OCI-LY3 (cell line): ENCODE data around the gene ETV6.

Source experiments
- H2AFZ ChIP-seq: fragments of 200-600, 300-600 bp; shearing (Covaris generic); 2 replicates; pipeline ENCODE4 v1.6.0; 2014; ENCODE audit warnings: antibody characterized with exemption, low read depth, low read length
- H3K27ac ChIP-seq: fragments of 200-600, 300-600 bp; sonication (generic); 2 replicates; pipeline ENCODE4 v1.5.1; 2014; ENCODE audit warnings: mild to moderate bottlenecking, low read length, moderate library complexity, mixed read lengths
- H3K27me3 ChIP-seq: fragments of 200-600, 300-600 bp; sonication (generic); 2 replicates; pipeline ENCODE4 v1.6.1; 2014; ENCODE audit warnings: low read depth, low read length, mixed read lengths
- H3K36me3 ChIP-seq: fragments of 200-600, 300-600 bp; sonication (generic); replicated peaks from 2 replicates; pipeline ENCODE3; 2014; ENCODE audit warnings: low read depth, low read length, mixed read lengths
- H3K4me1 ChIP-seq: fragments of 300-600, 200-600 bp; sonication (generic); 2 replicates; pipeline ENCODE4 v1.6.1; 2014; ENCODE audit warnings: low read length, mixed read lengths
- H3K4me2 ChIP-seq: fragments of 200-600, 300-600 bp; sonication (generic); 2 replicates; pipeline ENCODE4 v1.6.1; 2014; ENCODE audit warnings: low read length, mixed read lengths
- H3K4me3 ChIP-seq: fragments of 300-600, 200-600 bp; sonication (generic); 2 replicates; pipeline ENCODE4 v1.5.1; 2014; ENCODE audit warnings: antibody characterized with exemption, mild to moderate bottlenecking, low read length, moderate library complexity
- H3K79me2 ChIP-seq: fragments of 300-600, 200-600 bp; shearing (Covaris generic); 2 replicates; pipeline ENCODE4 v1.6.1; 2014; ENCODE audit warnings: mild to moderate bottlenecking, low read length, mixed read lengths
- H3K9ac ChIP-seq: fragments of 300-600, 200-600 bp; shearing (Covaris generic); 2 replicates; pipeline ENCODE4 v1.6.0; 2014; ENCODE audit warnings: mild to moderate bottlenecking, low read length, moderate library complexity
- H3K9me3 ChIP-seq: fragments of 200-600, 300-600 bp; shearing (Covaris generic); 2 replicates; pipeline ENCODE4 v1.6.1; 2014; ENCODE audit warnings: low read length, mixed read lengths; ENCODE audit not compliant: insufficient read depth
- H4K20me1 ChIP-seq: fragments of 200-600, 300-600 bp; sonication (generic); 2 replicates; pipeline ENCODE4 v1.6.1; 2016; ENCODE audit warnings: low read length, mixed read lengths; ENCODE audit not compliant: insufficient read depth
- EZH2phosphoT487 ChIP-seq: fragments of 200-600 bp; shearing (Covaris generic); IDR thresholded peaks from 2 replicates; pipeline ENCODE4 v1.6.1; 2018; ENCODE audit warnings: antibody characterized with exemption, mixed run types, low read depth
- TF ChIP-seq, protein P1 (sequence below): fragments of 200-600, 300-600 bp; sonication (generic); IDR thresholded peaks from 2 replicates; pipeline ENCODE4 v1.5.1; 2014; ENCODE audit warnings: antibody characterized with exemption, low read length, low read depth

ETV6 gene

DNA sequence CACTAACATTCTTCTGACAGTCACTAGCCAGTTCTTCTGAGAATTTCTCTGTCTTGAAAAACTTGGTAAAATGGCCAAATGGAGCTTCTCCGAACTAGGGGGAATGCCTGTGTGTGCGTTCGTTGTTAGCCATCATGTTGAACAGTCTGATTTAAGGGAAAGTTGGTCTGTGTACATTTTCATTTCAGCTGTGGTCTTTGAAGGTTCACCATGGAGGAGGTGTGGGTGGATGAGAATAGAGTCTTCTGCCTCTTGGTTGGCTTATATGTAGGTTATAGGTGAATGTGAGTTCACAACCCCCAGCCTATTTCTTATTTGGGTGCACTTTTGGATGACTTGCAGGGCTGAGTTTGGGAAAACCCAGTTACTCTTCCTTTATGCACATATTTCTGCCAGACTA is 12.9 kb downstream of the ETV6 start:
- Histone ChIP-seq H3K27ac (no peak overlapping the region), H3K9me3 (no peaks in the 10 kb centered on the region), H2AFZ (no peak overlapping the region), H3K4me2 (no peak overlapping the region), H3K4me1 (no peaks in the 10 kb centered on the region), H3K9ac (no peak overlapping the region), H3K27me3 (no peaks in the 10 kb centered on the region), H4K20me1 (peaks cover 99% of the 10 kb centered on the region), H3K4me3 (no peak overlapping the region), H3K36me3 (peaks cover 19% of the 10 kb centered on the region), H3K79me2 (peaks cover 100% of the 10 kb centered on the region)
- TF ChIP-seq EZH2phosphoT487: no peak
- TF ChIP-seq, protein P1, sequence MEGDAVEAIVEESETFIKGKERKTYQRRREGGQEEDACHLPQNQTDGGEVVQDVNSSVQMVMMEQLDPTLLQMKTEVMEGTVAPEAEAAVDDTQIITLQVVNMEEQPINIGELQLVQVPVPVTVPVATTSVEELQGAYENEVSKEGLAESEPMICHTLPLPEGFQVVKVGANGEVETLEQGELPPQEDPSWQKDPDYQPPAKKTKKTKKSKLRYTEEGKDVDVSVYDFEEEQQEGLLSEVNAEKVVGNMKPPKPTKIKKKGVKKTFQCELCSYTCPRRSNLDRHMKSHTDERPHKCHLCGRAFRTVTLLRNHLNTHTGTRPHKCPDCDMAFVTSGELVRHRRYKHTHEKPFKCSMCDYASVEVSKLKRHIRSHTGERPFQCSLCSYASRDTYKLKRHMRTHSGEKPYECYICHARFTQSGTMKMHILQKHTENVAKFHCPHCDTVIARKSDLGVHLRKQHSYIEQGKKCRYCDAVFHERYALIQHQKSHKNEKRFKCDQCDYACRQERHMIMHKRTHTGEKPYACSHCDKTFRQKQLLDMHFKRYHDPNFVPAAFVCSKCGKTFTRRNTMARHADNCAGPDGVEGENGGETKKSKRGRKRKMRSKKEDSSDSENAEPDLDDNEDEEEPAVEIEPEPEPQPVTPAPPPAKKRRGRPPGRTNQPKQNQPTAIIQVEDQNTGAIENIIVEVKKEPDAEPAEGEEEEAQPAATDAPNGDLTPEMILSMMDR: no peak

- Histone ChIP-seq H3K79me2 (peaks cover 100% of the 10 kb centered on the region), H3K36me3 (peaks cover 19% of the 10 kb centered on the region), H3K9ac (no peak overlapping the region), H3K27ac (no peak overlapping the region), H4K20me1 (peaks cover 98% of the 10 kb centered on the region), H3K4me3 (no peak overlapping the region), H2AFZ (no peak overlapping the region), H3K4me2 (no peak overlapping the region), H3K4me1 (no peaks in the 10 kb centered on the region), H3K27me3 (no peaks in the 10 kb centered on the region), H3K9me3 (no peaks in the 10 kb centered on the region)
- no peak for TF ChIP-seq EZH2phosphoT487
- TF ChIP-seq, protein P1: no peak
Observed at GRCh38 chr12:11663130-11663529, 13.7 kb downstream of the ETV6 start.

DNA sequence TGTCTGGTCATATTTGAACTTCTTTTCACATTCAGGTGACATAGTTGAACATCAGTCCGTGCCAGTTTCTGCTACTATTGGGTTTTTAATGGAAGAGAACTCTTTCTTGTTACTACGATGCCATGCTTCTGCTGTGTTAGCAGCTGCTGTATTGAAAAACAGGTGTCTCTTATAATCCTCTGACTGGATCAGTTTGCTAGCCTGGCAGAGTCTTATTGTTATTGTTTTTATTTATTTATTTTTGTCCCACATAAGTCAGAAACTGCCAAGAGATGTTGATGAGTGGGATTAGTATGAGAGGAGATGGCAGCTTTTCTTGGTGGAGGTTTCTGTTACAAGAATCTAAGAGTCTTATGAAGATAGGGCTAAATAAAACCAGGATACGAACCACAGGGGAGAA is 14.6 kb downstream of the ETV6 start:
- no peaks in the 10 kb centered on the region for H3K27me3 ChIP-seq
- peaks cover 98% of the 10 kb centered on the region for H4K20me1 ChIP-seq
- no peak for TF ChIP-seq EZH2phosphoT487
- TF ChIP-seq, protein P1: no peak
- H3K4me1 ChIP-seq: no peaks in the 10 kb centered on the region
- no peak overlapping the region for H2AFZ ChIP-seq
- no peaks in the 10 kb centered on the region for H3K9me3 ChIP-seq
- no peak overlapping the region for H3K9ac ChIP-seq
- peaks cover 100% of the 10 kb centered on the region for H3K79me2 ChIP-seq
- no peak overlapping the region for H3K4me3 ChIP-seq
- no peak overlapping the region for H3K4me2 ChIP-seq
- H3K27ac ChIP-seq: no peak overlapping the region
- H3K36me3 ChIP-seq: peaks cover 19% of the 10 kb centered on the region

- Histone ChIP-seq H3K4me2 (no peak overlapping the region), H3K27ac (no peak overlapping the region), H3K4me3 (no peak overlapping the region), H3K27me3 (no peaks in the 10 kb centered on the region), H3K9ac (no peak overlapping the region), H4K20me1 (peaks cover 98% of the 10 kb centered on the region), H3K4me1 (no peaks in the 10 kb centered on the region), H3K9me3 (no peaks in the 10 kb centered on the region), H3K79me2 (peaks cover 100% of the 10 kb centered on the region), H3K36me3 (peaks cover 17% of the 10 kb centered on the region), H2AFZ (no peak overlapping the region)
- no peak for TF ChIP-seq EZH2phosphoT487
- TF ChIP-seq, protein P1: no peak
Observed at GRCh38 chr12:11666131-11667050, 16.9 kb downstream of the ETV6 start.
